C4-2B (cell line): ENCODE data around the gene CEP83.

ENCODE experiments used
- ZFX ChIP-seq: fragments of 450-650 bp; IDR thresholded peaks from 2 replicates; pipeline ENCODE4 v1.6.1; 2017
- TF ChIP-seq, protein P1 (sequence below): fragments of 450-650 bp; conservative IDR thresholded peaks from 2 replicates; pipeline ENCODE4 v1.5.1; 2017; ENCODE audit warnings: mild to moderate bottlenecking

DNA sequence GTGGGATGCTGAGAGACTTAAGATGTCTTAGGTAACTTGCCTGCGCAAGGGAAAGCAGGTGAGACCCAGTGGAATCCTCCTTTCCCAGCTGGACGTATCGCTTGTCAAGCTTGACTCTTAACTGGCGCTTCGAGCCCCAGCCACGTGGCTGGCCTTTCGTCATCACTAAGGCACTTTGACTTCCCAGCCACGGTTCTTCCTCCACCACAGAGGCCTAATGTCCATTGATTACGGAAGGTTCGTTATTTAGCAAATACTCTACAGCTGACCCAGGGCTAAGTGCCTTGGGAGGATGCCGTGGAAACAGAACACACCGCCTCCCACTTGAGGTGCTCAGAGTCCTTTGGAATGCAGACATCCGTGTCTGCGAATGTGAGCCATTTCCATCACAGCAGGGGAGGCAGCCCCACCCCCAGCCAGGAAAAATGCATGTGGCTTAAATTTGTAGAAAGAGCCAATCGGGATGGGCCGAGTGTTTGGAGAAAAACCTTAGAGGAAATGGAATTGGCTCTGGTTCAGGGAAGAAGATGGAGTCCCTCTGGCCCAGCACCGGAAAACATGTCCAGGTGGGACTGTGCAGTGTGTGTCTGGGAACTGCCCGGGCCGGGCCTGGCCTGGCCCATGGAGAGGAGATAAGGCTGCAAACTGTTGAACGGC, 195.6 kb downstream of the CEP83 start:
- TF ChIP-seq, protein P1, sequence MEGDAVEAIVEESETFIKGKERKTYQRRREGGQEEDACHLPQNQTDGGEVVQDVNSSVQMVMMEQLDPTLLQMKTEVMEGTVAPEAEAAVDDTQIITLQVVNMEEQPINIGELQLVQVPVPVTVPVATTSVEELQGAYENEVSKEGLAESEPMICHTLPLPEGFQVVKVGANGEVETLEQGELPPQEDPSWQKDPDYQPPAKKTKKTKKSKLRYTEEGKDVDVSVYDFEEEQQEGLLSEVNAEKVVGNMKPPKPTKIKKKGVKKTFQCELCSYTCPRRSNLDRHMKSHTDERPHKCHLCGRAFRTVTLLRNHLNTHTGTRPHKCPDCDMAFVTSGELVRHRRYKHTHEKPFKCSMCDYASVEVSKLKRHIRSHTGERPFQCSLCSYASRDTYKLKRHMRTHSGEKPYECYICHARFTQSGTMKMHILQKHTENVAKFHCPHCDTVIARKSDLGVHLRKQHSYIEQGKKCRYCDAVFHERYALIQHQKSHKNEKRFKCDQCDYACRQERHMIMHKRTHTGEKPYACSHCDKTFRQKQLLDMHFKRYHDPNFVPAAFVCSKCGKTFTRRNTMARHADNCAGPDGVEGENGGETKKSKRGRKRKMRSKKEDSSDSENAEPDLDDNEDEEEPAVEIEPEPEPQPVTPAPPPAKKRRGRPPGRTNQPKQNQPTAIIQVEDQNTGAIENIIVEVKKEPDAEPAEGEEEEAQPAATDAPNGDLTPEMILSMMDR = no peak
- no peak for TF ChIP-seq ZFX
